Activated naive CD4-positive, alpha-beta T cell treated with anti-CD3 and anti-CD28 coated beads for 36 hours (primary cell): Measurements from ENCODE around the gene PIP5K1A. TPM values are rescaled to one million over a fixed set of nuclear protein-coding genes. Genes with fewer than 3 reads are reported as not detected.

ENCODE experiments used
- CTCF ChIA-PET: fragments of 350-600 bp; sonication (Branson Sonifier 250); formaldehyde crosslinking; loops from one replicate; lab custom pipeline; 2021; ENCODE audit warnings: antibody characterized with exemption; lab: Charles Lee
- DNase-seq: peaks from one replicate; pipeline ENCODE4 v3.0.0-alpha.2; 2020
- H3K27ac Mint-ChIP-seq: one replicate; pipeline ENCODE4 v1.8.0; 2021; ENCODE audit warnings: mild to moderate bottlenecking, mixed read lengths
- H3K27me3 Mint-ChIP-seq: one replicate; pipeline ENCODE4 v1.8.0; 2021; ENCODE audit warnings: low read depth, mixed read lengths
- H3K36me3 Mint-ChIP-seq: one replicate; pipeline ENCODE4 v1.8.0; 2021; ENCODE audit warnings: low read depth, mixed read lengths
- H3K4me1 Mint-ChIP-seq: one replicate; pipeline ENCODE4 v1.8.0; 2021; ENCODE audit warnings: low read depth, mixed read lengths
- H3K4me3 Mint-ChIP-seq: one replicate; pipeline ENCODE4 v1.8.0; 2021; ENCODE audit warnings: mild to moderate bottlenecking, moderate library complexity, mixed read lengths
- H3K9me3 Mint-ChIP-seq: one replicate; pipeline ENCODE4 v1.8.0; 2021; ENCODE audit warnings: mixed read lengths
- intact Hi-C: fragments of 100-400 bp; cut with micrococcal nuclease; formaldehyde crosslinking; loops from one replicate; pipeline ENCODE4 v1.15.1; 2023
- total RNA-seq, 2 experiments: library from RNA; stranded (reverse); gene quantifications; one replicate each; pipeline ENCODE4 v1.2.3, GENCODE V29; 2021

The PIP5K1A gene
- total RNA-seq, 2 experiments from 2014 or later = 72.6 to 82.5 TPM

DNA sequence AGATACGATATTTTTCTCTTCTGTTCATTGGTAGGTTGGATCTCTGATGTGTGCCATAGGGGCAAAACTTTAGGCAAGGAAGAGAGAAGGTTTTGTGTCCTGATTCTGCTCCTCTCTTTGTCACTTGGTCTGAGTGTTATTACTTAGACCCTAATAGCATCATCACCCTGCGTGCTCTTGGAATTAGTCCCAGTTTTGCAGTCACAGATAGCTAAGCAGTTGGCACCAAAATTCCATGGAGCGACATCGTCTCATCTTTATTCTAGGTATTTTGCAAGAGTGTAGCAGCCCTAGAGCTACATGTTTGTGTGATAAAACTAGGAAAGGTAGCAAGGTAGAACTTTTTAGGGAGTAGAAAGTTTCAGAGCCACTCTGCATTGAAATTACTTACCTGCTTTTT, 23.8 kb downstream of the PIP5K1A start:
- no peak overlapping the region for H3K4me3 Mint-ChIP-seq
- H3K4me1 Mint-ChIP-seq = peaks cover 12% of the 10 kb centered on the region
- no peak for DNase-seq
- H3K9me3 Mint-ChIP-seq = no peaks in the 10 kb centered on the region
- H3K27me3 Mint-ChIP-seq = no peaks in the 10 kb centered on the region
- peaks cover 12% of the 10 kb centered on the region for H3K36me3 Mint-ChIP-seq
- CTCF ChIA-PET = no interaction called here
- intact Hi-C loops = no loop called here
- H3K27ac Mint-ChIP-seq = no peak overlapping the region

DNA sequence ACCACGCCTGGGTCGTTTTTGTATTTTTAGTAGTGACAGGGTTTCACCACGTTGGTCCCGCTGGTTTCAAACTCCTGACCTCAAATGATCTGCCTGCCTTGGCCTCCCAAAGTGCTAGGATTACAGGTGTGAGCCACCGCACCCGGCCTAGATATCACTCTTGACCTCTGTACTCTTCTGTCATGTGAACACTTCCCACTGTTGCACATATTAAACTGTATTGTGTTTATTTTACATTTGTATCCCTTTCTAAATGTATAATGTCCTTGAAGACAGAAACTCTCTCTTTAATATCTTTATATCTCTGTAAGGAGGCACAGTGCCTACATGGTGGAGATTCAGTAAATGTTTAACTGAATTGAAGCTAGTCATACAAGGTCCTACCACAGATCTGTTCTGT, 36.9 kb downstream of the PIP5K1A start:
- no peaks in the 10 kb centered on the region for H3K4me1 Mint-ChIP-seq
- peaks cover 37% of the 10 kb centered on the region for H3K36me3 Mint-ChIP-seq
- H3K27ac Mint-ChIP-seq = no peak overlapping the region
- no peak for DNase-seq
- intact Hi-C loops = no loop called here
- no peaks in the 10 kb centered on the region for H3K27me3 Mint-ChIP-seq
- H3K9me3 Mint-ChIP-seq = no peaks in the 10 kb centered on the region
- CTCF ChIA-PET = interaction anchor here (1.2 kb wide), 1 partner anchor 136 kb away, joined by 5 read pairs; no protein-coding TSS in a partner anchor
- H3K4me3 Mint-ChIP-seq = no peak overlapping the region

DNA sequence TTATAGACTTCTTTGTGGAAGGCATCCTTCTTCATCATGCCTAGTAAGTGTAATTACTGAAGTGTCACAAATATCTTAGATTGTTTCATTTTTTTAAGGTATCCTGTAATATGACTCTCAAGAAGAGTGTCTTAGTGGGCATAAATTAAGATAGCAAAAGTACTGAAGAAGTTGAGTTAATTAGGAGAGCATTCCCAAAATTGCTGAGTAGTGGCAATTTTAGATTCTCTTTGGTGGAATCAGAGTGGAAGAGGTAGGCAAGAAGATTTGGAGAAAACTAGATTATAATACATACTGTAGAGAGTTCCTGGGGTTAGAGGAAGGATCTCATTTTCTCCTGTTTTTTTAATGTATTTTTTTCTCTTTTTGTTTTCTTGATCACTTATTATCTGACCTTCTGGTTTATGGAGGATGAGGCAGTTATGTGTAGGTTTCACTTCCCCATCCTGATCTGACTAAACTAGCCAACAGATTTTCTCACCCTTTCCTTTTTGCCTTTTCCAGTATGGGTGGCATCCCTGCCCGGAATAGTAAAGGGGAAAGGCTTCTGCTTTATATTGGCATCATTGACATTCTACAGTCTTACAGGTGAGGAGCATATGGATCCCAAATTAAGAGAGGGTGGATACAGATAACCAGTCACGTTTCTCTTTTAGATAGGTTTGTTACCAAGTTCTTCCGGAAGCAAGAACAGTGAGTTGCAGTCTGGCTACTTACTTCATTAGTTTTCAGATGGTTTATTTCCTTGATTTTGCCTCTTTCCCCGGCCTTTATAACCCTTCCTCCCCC, 39.5 kb downstream of the PIP5K1A start:
- Mint-ChIP-seq H3K36me3 (peaks cover 36% of the 10 kb centered on the region), H3K4me3 (no peak overlapping the region), H3K9me3 (no peaks in the 10 kb centered on the region), H3K27ac (peak overlapping the region; percentile 29), H3K4me1 (no peaks in the 10 kb centered on the region), H3K27me3 (no peaks in the 10 kb centered on the region)
- DNase-seq = no peak
- intact Hi-C loops = no loop called here
- CTCF ChIA-PET = interaction anchor here (0.7 to 1.5 kb wide), 2 partner anchors 10 to 415 kb away, joined by 3 read pairs; no protein-coding TSS in a partner anchor

DNA sequence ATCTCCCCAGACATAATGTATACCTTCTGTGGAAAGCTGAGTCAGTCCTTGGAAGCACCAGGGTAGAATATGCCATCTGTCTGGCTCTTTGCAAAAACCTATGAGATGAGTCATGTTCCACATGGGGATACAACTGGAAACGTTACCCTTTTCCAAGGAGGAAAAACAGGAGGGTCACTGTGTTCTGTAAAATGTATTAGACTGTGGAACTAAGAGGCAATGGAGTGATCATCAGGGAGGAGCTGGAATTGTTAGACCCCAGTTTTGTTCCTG, 40.1 kb downstream of the PIP5K1A start:
- H3K27ac Mint-ChIP-seq = no peak overlapping the region
- intact Hi-C loops = no loop called here
- no peak for DNase-seq
- H3K4me1 Mint-ChIP-seq = no peaks in the 10 kb centered on the region
- H3K36me3 Mint-ChIP-seq = peaks cover 36% of the 10 kb centered on the region
- H3K9me3 Mint-ChIP-seq = no peaks in the 10 kb centered on the region
- CTCF ChIA-PET = interaction anchor here (0.7 to 1.5 kb wide), 2 partner anchors 11 to 415 kb away, joined by 3 read pairs; no protein-coding TSS in a partner anchor
- H3K4me3 Mint-ChIP-seq = no peak overlapping the region
- H3K27me3 Mint-ChIP-seq = no peaks in the 10 kb centered on the region

- Mint-ChIP-seq H3K9me3 (no peaks in the 10 kb centered on the region), H3K4me3 (no peak overlapping the region), H3K27me3 (no peaks in the 10 kb centered on the region), H3K27ac (peak overlapping the region; percentile 33), H3K4me1 (no peaks in the 10 kb centered on the region), H3K36me3 (peaks cover 38% of the 10 kb centered on the region)
- DNase-seq = no peak
- intact Hi-C loops = no loop called here
- CTCF ChIA-PET = interaction anchor here (0.6 to 1.3 kb wide), 3 partner anchors 9 to 51 kb away, joined by 3 to 4 read pairs (median 4); no protein-coding TSS in a partner anchor
Measured at GRCh38 chr1:151242442-151242841, 44.1 kb downstream of the PIP5K1A start.

DNA sequence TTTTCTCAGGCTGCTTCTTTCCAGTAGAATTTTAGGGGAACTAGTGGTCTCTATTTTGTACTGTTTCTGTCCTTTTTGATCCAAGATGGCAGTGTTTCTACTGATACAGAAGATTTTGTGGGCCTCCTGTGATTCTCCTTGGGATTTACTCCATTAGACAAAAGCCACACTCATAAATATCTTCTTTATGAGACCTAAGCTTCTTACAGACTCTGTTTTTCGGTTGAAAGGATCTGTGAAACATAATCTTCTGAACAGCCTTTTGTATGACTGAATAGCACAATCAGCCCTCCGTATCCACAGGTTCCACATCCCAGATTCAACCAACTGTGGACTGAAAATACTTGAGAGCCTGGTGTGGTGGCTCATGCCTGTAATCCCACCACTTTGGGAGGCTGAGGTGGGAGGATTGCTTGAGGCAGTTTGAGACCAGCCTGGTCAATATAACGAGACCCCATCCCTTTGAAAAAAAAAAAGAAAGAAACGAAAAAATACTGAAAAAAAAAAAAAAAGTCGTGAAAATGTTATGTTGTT, 45.4 kb downstream of the PIP5K1A start:
- peaks cover 41% of the 10 kb centered on the region for H3K36me3 Mint-ChIP-seq
- no peak overlapping the region for H3K4me3 Mint-ChIP-seq
- H3K9me3 Mint-ChIP-seq = no peaks in the 10 kb centered on the region
- intact Hi-C loops = no loop called here
- H3K27me3 Mint-ChIP-seq = no peaks in the 10 kb centered on the region
- H3K4me1 Mint-ChIP-seq = no peaks in the 10 kb centered on the region
- no peak overlapping the region for H3K27ac Mint-ChIP-seq
- no peak for DNase-seq
- CTCF ChIA-PET = interaction anchor here (1.0 to 1.3 kb wide), 2 partner anchors 8 to 36 kb away, joined by 3 read pairs; no protein-coding TSS in a partner anchor

- no peak for DNase-seq
- CTCF ChIA-PET = interaction anchor here (0.6 kb wide), 1 partner anchor 85 kb away, joined by 3 read pairs; no protein-coding TSS in a partner anchor
- H3K36me3 Mint-ChIP-seq = peaks cover 35% of the 10 kb centered on the region
- H3K4me3 Mint-ChIP-seq = no peak overlapping the region
- H3K27me3 Mint-ChIP-seq = no peaks in the 10 kb centered on the region
- no peaks in the 10 kb centered on the region for H3K4me1 Mint-ChIP-seq
- H3K9me3 Mint-ChIP-seq = no peaks in the 10 kb centered on the region
- no peak overlapping the region for H3K27ac Mint-ChIP-seq
- intact Hi-C loops = no loop called here
Measured at GRCh38 chr1:151246786-151247185, 48.4 kb downstream of the PIP5K1A start.

GRCh38 chr1:151251656-151252470, 53.5 kb downstream of the PIP5K1A start:
- CTCF ChIA-PET = interaction anchor here (0.6 to 2.1 kb wide), 28 partner anchors 8 to 227 kb away, joined by 3 to 23 read pairs (median 4); partner anchors contain the start of gene TNFAIP8L2
- Mint-ChIP-seq H3K27ac (no peak overlapping the region), H3K4me1 (peaks cover 17% of the 10 kb centered on the region), H3K27me3 (peaks cover 2% of the 10 kb centered on the region), H3K4me3 (no peak overlapping the region), H3K36me3 (peaks cover 18% of the 10 kb centered on the region), H3K9me3 (no peaks in the 10 kb centered on the region)
- intact Hi-C loops = loop anchor here (1.0 kb wide), 4 partner anchors 56 to 228 kb away; partner anchors contain the start of gene TNFAIP8L2
- peak; percentile 81 for DNase-seq

DNA sequence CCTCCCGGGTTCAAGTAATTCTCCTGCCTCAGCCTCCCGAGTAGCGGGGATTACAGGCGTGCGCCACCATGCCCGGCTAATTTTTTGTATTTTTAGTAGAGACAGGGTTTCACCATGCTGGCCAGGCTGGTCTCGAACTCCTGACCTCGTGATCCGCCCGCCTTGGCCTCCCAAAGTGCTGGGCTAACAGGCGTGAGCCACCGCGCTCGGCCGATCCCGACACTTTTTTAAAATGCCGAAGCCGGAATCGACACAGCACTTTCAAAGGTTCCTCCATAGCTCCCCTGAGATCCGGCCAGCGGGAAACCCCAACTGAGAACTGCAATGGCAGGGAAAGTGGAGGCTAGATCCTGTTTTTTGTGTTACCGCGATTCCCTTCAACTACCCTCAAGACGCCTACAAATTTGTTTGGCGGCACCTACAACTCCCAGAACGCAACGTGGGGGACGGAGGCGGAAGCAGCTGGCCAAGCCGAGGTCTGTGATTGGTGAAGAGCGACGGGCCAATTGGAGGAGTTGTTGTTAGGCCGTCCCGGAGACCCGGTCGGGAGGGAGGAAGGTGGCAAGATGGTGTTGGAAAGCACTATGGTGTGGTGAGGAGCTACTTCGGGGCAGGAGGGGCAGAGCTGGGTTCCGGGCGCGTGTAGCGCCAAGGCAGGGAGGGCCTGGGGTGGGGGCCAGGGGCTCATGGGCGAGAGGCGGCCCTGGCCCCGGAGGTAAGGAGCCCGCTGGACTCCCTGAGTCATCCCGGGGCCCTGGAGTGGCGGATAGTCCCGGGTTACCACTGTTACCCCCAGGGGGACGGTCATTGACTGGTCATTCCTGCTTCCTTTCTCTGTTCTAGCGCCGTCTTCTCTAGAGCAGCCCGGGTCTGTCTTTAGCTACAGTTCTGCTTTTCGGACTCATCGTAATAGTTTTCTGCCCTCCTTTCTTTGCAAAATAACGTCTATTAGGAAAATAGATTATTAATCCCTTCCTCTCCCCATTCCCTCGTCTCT, 56.2 kb downstream of the PIP5K1A start, which contains the start of gene PSMD4:
PSMD4 (plus strand) TSS at position 518 of the 997 bp plus-strand sequence; CDS start at position 567, 49 bp downstream.
- intact Hi-C loops = loop anchor here (1.0 kb wide), 6 partner anchors 23 to 357 kb away; partner anchors contain the start of genes PIP5K1A, RFX5 and VPS72
- H3K9me3 Mint-ChIP-seq = no peaks in the 10 kb centered on the region
- peaks cover 15% of the 10 kb centered on the region for H3K36me3 Mint-ChIP-seq
- CTCF ChIA-PET = interaction anchor here (0.9 to 1.8 kb wide), 6 partner anchors 27 to 183 kb away, joined by 3 to 4 read pairs (median 3); partner anchors contain the start of genes PIP5K1A and ZNF687
- DNase-seq = peak; percentile 97
- H3K27ac Mint-ChIP-seq = peak within 1 kb of the TSS; percentile 92
- H3K4me3 Mint-ChIP-seq = peak within 1 kb of the TSS; percentile 95
- H3K4me1 Mint-ChIP-seq = peaks cover 31% of the 10 kb centered on the region
- H3K27me3 Mint-ChIP-seq = peaks cover 2% of the 10 kb centered on the region

- peaks cover 34% of the 10 kb centered on the region for H3K4me1 Mint-ChIP-seq
- intact Hi-C loops = loop anchor here (1.0 kb wide), 1 partner anchor 22 kb away; no protein-coding TSS in a partner anchor
- CTCF ChIA-PET = interaction anchor here (1.0 to 1.8 kb wide), 3 partner anchors 57 to 156 kb away, joined by 3 to 4 read pairs (median 3); partner anchors contain the start of gene PIP5K1A
- H3K27ac Mint-ChIP-seq = peak overlapping the region; percentile 92
- H3K36me3 Mint-ChIP-seq = peaks cover 15% of the 10 kb centered on the region
- no peaks in the 10 kb centered on the region for H3K9me3 Mint-ChIP-seq
- H3K27me3 Mint-ChIP-seq = peaks cover 2% of the 10 kb centered on the region
- peak; percentile 19 for DNase-seq
- peak overlapping the region; percentile 95 for H3K4me3 Mint-ChIP-seq
Measured at GRCh38 chr1:151255381-151255780, 57.0 kb downstream of the PIP5K1A start.

- H3K36me3 Mint-ChIP-seq = peaks cover 21% of the 10 kb centered on the region
- intact Hi-C loops = no loop called here
- peaks cover 32% of the 10 kb centered on the region for H3K4me1 Mint-ChIP-seq
- no peaks in the 10 kb centered on the region for H3K9me3 Mint-ChIP-seq
- H3K27me3 Mint-ChIP-seq = peaks cover 2% of the 10 kb centered on the region
- CTCF ChIA-PET = no interaction called here
- H3K27ac Mint-ChIP-seq = no peak overlapping the region
- H3K4me3 Mint-ChIP-seq = no peak overlapping the region
- DNase-seq = no peak
Measured at GRCh38 chr1:151259351-151259750, 61.0 kb downstream of the PIP5K1A start.
